HepG2 (cell line): Measurements from ENCODE around the gene HDGFL2. TPM values are rescaled to one million over a fixed set of nuclear protein-coding genes. Genes with fewer than 3 reads are reported as not detected.

Source experiments
- EP300 ChIP-seq, 3 experiments: sonication (generic) in 1 of 3; formaldehyde crosslinking in 1 of 3; IDR thresholded peaks; 2 replicates each; pipeline versions ENCODE4 v1.5.1 to v1.6.1; 2011 to 2020; ENCODE audit warnings: low read depth in 2 of 3, low read length in 2 of 3, borderline replicate concordance in 1 of 3, improper control_type of control experiment in 1 of 3, mild to moderate bottlenecking in 1 of 3, missing genetic modification reagents in 1 of 3, moderate library complexity in 1 of 3
- GATAD2A ChIP-seq: IDR thresholded peaks from 2 replicates; pipeline ENCODE4 v1.6.1; 2016
- HOXD1 ChIP-seq: sonication (generic); formaldehyde crosslinking; IDR thresholded peaks from 2 replicates; pipeline ENCODE4 v1.5.0; 2020; ENCODE audit warnings: missing genetic modification reagents
- ISL2 ChIP-seq: sonication (generic); formaldehyde crosslinking; IDR thresholded peaks from 2 replicates; pipeline ENCODE4 v1.5.0; 2020; ENCODE audit warnings: missing genetic modification reagents
- KDM4B ChIP-seq: sonication (generic); formaldehyde crosslinking; IDR thresholded peaks from 2 replicates; pipeline ENCODE4 v1.4.0; 2020; ENCODE audit warnings: missing genetic modification reagents
- MXI1 ChIP-seq: IDR thresholded peaks from 3 replicates; pipeline ENCODE4 v1.6.1; 2012; ENCODE audit warnings: low read depth, low read length, inconsistent platforms, borderline replicate concordance
- NR2F2 ChIP-seq: IDR thresholded peaks from 2 replicates; pipeline ENCODE4 v1.6.1; 2012; ENCODE audit warnings: low read depth, inconsistent platforms, borderline replicate concordance
- PAF1 ChIP-seq: IDR thresholded peaks from 2 replicates; pipeline ENCODE4 v1.6.1; 2016; ENCODE audit warnings: missing genetic modification reagents, missing compliant biosample characterization
- SOX13 ChIP-seq, 3 experiments: fragments of 450-650 bp in 1 of 3; sonication (generic) in 1 of 3; formaldehyde crosslinking in 1 of 3; IDR thresholded peaks in 2 of 3; conservative IDR thresholded peaks in 1 of 3; 2 replicates each; pipeline versions ENCODE4 v1.5.0 to v1.6.1; 2016 to 2020; ENCODE audit warnings: antibody characterized with exemption in 1 of 3, mild to moderate bottlenecking in 1 of 3, missing compliant biosample characterization in 1 of 3, missing genetic modification reagents in 1 of 3, moderate library complexity in 1 of 3
- TOPORS ChIP-seq: sonication (generic); formaldehyde crosslinking; IDR thresholded peaks from 2 replicates; pipeline ENCODE4 v1.8.0; 2023; ENCODE audit warnings: mild to moderate bottlenecking, missing genetic modification reagents
- ZBTB7B ChIP-seq: sonication (generic); formaldehyde crosslinking; IDR thresholded peaks from 2 replicates; pipeline ENCODE4 v1.4.0; 2020; ENCODE audit warnings: missing genetic modification reagents
- ZMYM4 ChIP-seq: sonication (generic); formaldehyde crosslinking; IDR thresholded peaks from 2 replicates; pipeline ENCODE4 v1.8.1; 2023; ENCODE audit warnings: mild to moderate bottlenecking, missing genetic modification reagents
- ZNF121 ChIP-seq: sonication (generic); formaldehyde crosslinking; IDR thresholded peaks from 2 replicates; pipeline ENCODE4 v1.5.0; 2020; ENCODE audit warnings: mild to moderate bottlenecking, missing genetic modification reagents
- ZNF160 ChIP-seq: sonication (generic); formaldehyde crosslinking; IDR thresholded peaks from 2 replicates; pipeline ENCODE4 v1.8.0; 2022; ENCODE audit warnings: mild to moderate bottlenecking, inconsistent platforms, missing genetic modification reagents
- ZNF251 ChIP-seq: sonication (generic); formaldehyde crosslinking; IDR thresholded peaks from 2 replicates; pipeline ENCODE4 v1.9.0; 2021; ENCODE audit warnings: mild to moderate bottlenecking, missing genetic modification reagents
- ZNF550 ChIP-seq: sonication (generic); formaldehyde crosslinking; IDR thresholded peaks from 2 replicates; pipeline ENCODE4 v1.4.0; 2020; ENCODE audit warnings: mild to moderate bottlenecking, missing genetic modification reagents, borderline replicate concordance
- ZXDC ChIP-seq: sonication (generic); formaldehyde crosslinking; IDR thresholded peaks from 2 replicates; pipeline ENCODE4 v1.5.0; 2020; ENCODE audit warnings: mild to moderate bottlenecking, missing genetic modification reagents
- polyA plus RNA-seq, 8 experiments: library from polyadenylated mRNA; depleted of rRNA in 3 of 8; stranded (reverse) in 7 of 8; unstranded in 1 of 8; fragments of >200 nt; fragmentation: Illumina TruSeq in 4 of 8; extraction: Trizol in 4 of 8; gene quantifications; 2 replicates each; pipeline versions ENCODE4 v1.2.1 to v1.2.3, GENCODE V29; 2011 to 2016; ENCODE audit warnings: low read depth in 4 of 8, missing spikeins in 1 of 8, mixed read lengths in 1 of 8; ENCODE audit not compliant: insufficient read depth in 1 of 8
- total RNA-seq, 5 experiments: library from RNA; depleted of rRNA; stranded (reverse); fragments of >200 nt; fragmentation: Illumina TruSeq; extraction: Trizol; gene quantifications; 2 replicates each; pipeline ENCODE4 v1.2.3, GENCODE V29; 2016; ENCODE audit warnings: low read depth in 1 of 5
- TF ChIP-seq, protein P1 (sequence below): sonication (generic); formaldehyde crosslinking; IDR thresholded peaks from 2 replicates; pipeline ENCODE4 v1.4.0; 2020; ENCODE audit warnings: missing genetic modification reagents
- TF ChIP-seq, protein P2 (sequence below), 2 experiments: sonication (generic) in 1 of 2; formaldehyde crosslinking in 1 of 2; IDR thresholded peaks; 2 replicates each; pipeline versions ENCODE4 v1.4.0 to v1.6.1; 2018 to 2020; ENCODE audit warnings: missing genetic modification reagents in 2 of 2, borderline replicate concordance in 1 of 2, low read depth in 1 of 2, mild to moderate bottlenecking in 1 of 2, missing biosample characterization in 1 of 2
- TF ChIP-seq, protein P3 (sequence below): IDR thresholded peaks from 2 replicates; pipeline ENCODE4 v1.6.1; 2016; ENCODE audit warnings: low read depth, borderline replicate concordance

The HDGFL2 gene
- total and polyA plus RNA-seq, 2 of the 13 experiments (the other 11 are each of a cell fraction or from before 2014, with no cell fraction given), result 20.0 to 51.1 TPM

DNA sequence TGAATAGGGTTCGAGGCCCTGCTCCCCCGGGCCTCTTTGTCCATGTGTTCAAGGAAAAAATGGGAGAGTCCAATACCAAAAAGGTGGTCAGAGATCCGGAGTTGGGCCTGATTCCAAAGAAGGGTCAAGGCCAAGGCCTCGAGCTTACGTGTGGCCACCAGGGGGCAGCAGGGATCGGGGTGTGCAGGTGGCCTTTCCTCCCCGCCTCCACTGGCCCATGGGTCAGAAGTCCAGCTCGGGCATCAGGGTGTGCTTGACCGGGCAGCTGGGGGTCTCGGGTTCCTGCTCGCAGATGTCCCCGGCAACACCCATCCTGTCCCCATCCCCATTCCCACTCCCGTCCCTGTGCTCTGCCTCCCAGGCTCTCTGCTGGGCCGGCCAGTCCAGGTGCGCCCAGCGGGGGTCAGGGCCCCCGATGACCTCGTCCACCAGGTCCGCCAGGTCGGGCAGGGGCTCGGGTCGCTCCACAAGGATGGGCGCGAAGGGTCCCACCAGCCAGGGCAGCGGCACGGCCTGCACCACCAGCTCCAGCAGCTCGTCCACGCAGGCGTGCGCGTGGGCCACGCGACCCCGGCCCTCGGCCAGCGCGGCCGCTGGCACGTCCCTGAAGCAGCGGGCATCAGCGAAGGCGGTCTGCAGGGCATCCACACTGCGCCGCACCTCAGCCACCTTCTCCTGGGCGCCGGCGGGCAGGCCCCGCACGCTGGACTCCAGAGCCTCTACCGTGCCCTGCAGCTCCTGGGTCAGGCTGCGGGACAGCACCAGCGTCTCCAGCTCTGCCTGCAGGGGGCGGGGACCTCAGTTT, 51.4 kb downstream of the HDGFL2 start (continued):
- TF ChIP-seq ZXDC (CRISPR knock-in tag) (no peak), ZNF160 (CRISPR knock-in tag) (0 out of 2 replicates have a peak, but pooled peaks have one; percentile 52), ISL2 (CRISPR knock-in tag) (0 out of 2 replicates have a peak, but pooled peaks have one; percentile 43), ZNF121 (0 out of 2 replicates have a peak, but pooled peaks have one; percentile 20), KDM4B (CRISPR knock-in tag) (0 out of 2 replicates have a peak, but pooled peaks have one; percentile 30), NR2F2 (peak; percentile 95), GATAD2A (CRISPR knock-in tag) (peak; percentile 72), MXI1 (0 out of 3 replicates have a peak, but pooled peaks have one; percentile 15), TOPORS (CRISPR knock-in tag) (no peak), PAF1 (no peak), ZMYM4 (peak; percentile 28; the same call in 1 of the 2 replicates), ZBTB7B (peak; percentile 87), SOX13 (IDR thresholded peaks at IDR 0.05) (no peak), SOX13 (CRISPR knock-in tag; conservative IDR thresholded peaks at IDR 0.05 in 1 of 2, IDR thresholded peaks at IDR 0.05 in 1 of 2) (0 out of 4 replicates have a peak, but pooled peaks of 1 of the 2 experiments have one; percentile 43), EP300 (IDR thresholded peaks at IDR 0.05; ENCODE audit: low read depth in 2 of 2, low read length in 2 of 2) (peak in 1 of 2 experiments; percentile 47; a peak in 2 of 4 replicates), EP300 (CRISPR knock-in tag; IDR thresholded peaks at IDR 0.05; ENCODE audit: borderline replicate concordance) (no peak), ZNF251 (CRISPR knock-in tag) (no peak), HOXD1 (CRISPR knock-in tag) (0 out of 2 replicates have a peak, but pooled peaks have one; percentile 48), ZNF550 (no peak)
- TF ChIP-seq, protein P1, sequence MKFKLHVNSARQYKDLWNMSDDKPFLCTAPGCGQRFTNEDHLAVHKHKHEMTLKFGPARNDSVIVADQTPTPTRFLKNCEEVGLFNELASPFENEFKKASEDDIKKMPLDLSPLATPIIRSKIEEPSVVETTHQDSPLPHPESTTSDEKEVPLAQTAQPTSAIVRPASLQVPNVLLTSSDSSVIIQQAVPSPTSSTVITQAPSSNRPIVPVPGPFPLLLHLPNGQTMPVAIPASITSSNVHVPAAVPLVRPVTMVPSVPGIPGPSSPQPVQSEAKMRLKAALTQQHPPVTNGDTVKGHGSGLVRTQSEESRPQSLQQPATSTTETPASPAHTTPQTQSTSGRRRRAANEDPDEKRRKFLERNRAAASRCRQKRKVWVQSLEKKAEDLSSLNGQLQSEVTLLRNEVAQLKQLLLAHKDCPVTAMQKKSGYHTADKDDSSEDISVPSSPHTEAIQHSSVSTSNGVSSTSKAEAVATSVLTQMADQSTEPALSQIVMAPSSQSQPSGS (CRISPR knock-in tag), result peak; percentile 34; the same call in 1 of the 2 replicates
- TF ChIP-seq, protein P2, sequence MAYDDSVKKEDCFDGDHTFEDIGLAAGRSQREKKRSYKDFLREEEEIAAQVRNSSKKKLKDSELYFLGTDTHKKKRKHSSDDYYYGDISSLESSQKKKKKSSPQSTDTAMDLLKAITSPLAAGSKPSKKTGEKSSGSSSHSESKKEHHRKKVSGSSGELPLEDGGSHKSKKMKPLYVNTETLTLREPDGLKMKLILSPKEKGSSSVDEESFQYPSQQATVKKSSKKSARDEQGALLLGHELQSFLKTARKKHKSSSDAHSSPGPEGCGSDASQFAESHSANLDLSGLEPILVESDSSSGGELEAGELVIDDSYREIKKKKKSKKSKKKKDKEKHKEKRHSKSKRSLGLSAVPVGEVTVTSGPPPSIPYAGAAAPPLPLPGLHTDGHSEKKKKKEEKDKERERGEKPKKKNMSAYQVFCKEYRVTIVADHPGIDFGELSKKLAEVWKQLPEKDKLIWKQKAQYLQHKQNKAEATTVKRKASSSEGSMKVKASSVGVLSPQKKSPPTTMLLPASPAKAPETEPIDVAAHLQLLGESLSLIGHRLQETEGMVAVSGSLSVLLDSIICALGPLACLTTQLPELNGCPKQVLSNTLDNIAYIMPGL (CRISPR knock-in tag; IDR thresholded peaks at IDR 0.05; ENCODE audit: borderline replicate concordance in 1 of 2, low read depth in 1 of 2), result peak; percentile 52 to 82; a peak in 3 of 4 replicates
- TF ChIP-seq, protein P3, sequence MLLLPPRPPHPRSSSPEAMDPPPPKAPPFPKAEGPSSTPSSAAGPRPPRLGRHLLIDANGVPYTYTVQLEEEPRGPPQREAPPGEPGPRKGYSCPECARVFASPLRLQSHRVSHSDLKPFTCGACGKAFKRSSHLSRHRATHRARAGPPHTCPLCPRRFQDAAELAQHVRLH (CRISPR knock-in tag), result peak; percentile 59; the same call in 1 of the 2 replicates
